ENCODE measurements around the gene TAB3.

- TF ChIP-seq CTCF (IDR thresholded peaks at IDR 0.05) = no peak
- no peak for TF ChIP-seq EP300 (IDR thresholded peaks at IDR 0.05)
Observed at GRCh38 chrX:30885136-30885535, 3.9 kb downstream of the TAB3 start.

Data from stomach (tissue), 4 donors.